HG03442 (cell line): ENCODE data around the gene RBBP8.

Experiments used
- ATAC-seq: cut with Tn5 transposase; IDR thresholded peaks from one replicate; pipeline ENCODE4 v1.9.1; 2021; ENCODE audit warnings: mild to moderate bottlenecking, moderate library complexity; ENCODE audit not compliant: unreplicated experiment

The RBBP8 gene

GRCh38 chr18:22988208-22988607 lies 55.1 kb downstream of the RBBP8 start:
- no peak for ATAC-seq

- ATAC-seq: no peak
Measured at GRCh38 chr18:22998344-22998743, 65.2 kb downstream of the RBBP8 start.

- ATAC-seq: no peak
Measured at GRCh38 chr18:22999212-22999611, 66.1 kb downstream of the RBBP8 start.

GRCh38 chr18:22999647-23000046 lies 66.5 kb downstream of the RBBP8 start:
- ATAC-seq: no peak

GRCh38 chr18:23003289-23003688 lies 70.2 kb downstream of the RBBP8 start:
- ATAC-seq: no peak

- ATAC-seq: no peak
Measured at GRCh38 chr18:23012249-23012648, 79.1 kb downstream of the RBBP8 start.

GRCh38 chr18:23020555-23021294 lies 87.6 kb downstream of the RBBP8 start:
- no peak for ATAC-seq

GRCh38 chr18:23021623-23022022 lies 88.5 kb downstream of the RBBP8 start:
- ATAC-seq: no peak

GRCh38 chr18:23032030-23032582 lies 99.0 kb downstream of the RBBP8 start:
- ATAC-seq: no peak

GRCh38 chr18:23033056-23033455 lies 99.9 kb downstream of the RBBP8 start:
- no peak for ATAC-seq

- no peak for ATAC-seq
Measured at GRCh38 chr18:23036660-23037201, 103.6 kb downstream of the RBBP8 start.

GRCh38 chr18:23037646-23038045 lies 104.5 kb downstream of the RBBP8 start:
- no peak for ATAC-seq

GRCh38 chr18:23038712-23039111 lies 105.6 kb downstream of the RBBP8 start:
- ATAC-seq: no peak

GRCh38 chr18:23042133-23042532 lies 109.0 kb downstream of the RBBP8 start:
- no peak for ATAC-seq

- no peak for ATAC-seq
Measured at GRCh38 chr18:23043803-23044376, 110.8 kb downstream of the RBBP8 start.

GRCh38 chr18:23049698-23050373 lies 116.7 kb downstream of the RBBP8 start:
- no peak for ATAC-seq

- no peak for ATAC-seq
Measured at GRCh38 chr18:23053776-23054457, 120.8 kb downstream of the RBBP8 start.

GRCh38 chr18:23054553-23054952 lies 121.4 kb downstream of the RBBP8 start:
- no peak for ATAC-seq

GRCh38 chr18:23056315-23056714 lies 123.2 kb downstream of the RBBP8 start:
- no peak for ATAC-seq

GRCh38 chr18:23057096-23057495 lies 124.0 kb downstream of the RBBP8 start:
- ATAC-seq: no peak
